RWPE2 (cell line): ENCODE data around the gene HHIPL1.
A peak's percentile ranks its signal among the peaks of the same experiment; 100 is the strongest.

Experiments
- ATAC-seq: fragments of 200-7000 bp; cut with Tn5 transposase; 3 replicates; pipeline ENCODE4 v1.9.1; 2021; ENCODE audit warnings: low read depth
- DNase-seq: peaks from one replicate; pipeline ENCODE4 v3.0.0-alpha.2; 2020; ENCODE audit warnings: low spot score
- H3K27ac ChIP-seq: fragments of 450-650 bp; 2 replicates; pipeline ENCODE4 v1.5.1; 2017; ENCODE audit warnings: mild to moderate bottlenecking; ENCODE audit not compliant: poor library complexity, severe bottlenecking
- H3K27me3 ChIP-seq: fragments of 250-450 bp; sonication (Bioruptor Pico); 2 replicates; pipeline ENCODE4 v1.5.1; 2021; ENCODE audit warnings: mild to moderate bottlenecking, moderate library complexity; ENCODE audit not compliant: insufficient read depth, poor library complexity, severe bottlenecking
- H3K36me3 ChIP-seq: fragments of 250-450 bp; sonication (Bioruptor Pico); 2 replicates; pipeline ENCODE4 v1.5.1; 2020; ENCODE audit warnings: low read depth, mild to moderate bottlenecking, moderate library complexity
- H3K4me1 ChIP-seq: fragments of 250-450 bp; sonication (Bioruptor Pico); 2 replicates; pipeline ENCODE4 v1.5.1; 2021; ENCODE audit warnings: mild to moderate bottlenecking, moderate library complexity; ENCODE audit not compliant: insufficient read depth, poor library complexity, severe bottlenecking
- H3K4me3 ChIP-seq: fragments of 250-450 bp; sonication (Bioruptor Pico); 2 replicates; pipeline ENCODE4 v1.5.1; 2021; ENCODE audit warnings: mild to moderate bottlenecking, moderate library complexity; ENCODE audit not compliant: severe bottlenecking
- H3K9me3 ChIP-seq: fragments of 250-450 bp; sonication (Bioruptor Pico); 2 replicates; pipeline ENCODE4 v1.5.1; 2021; ENCODE audit warnings: mild to moderate bottlenecking, moderate library complexity; ENCODE audit not compliant: severe bottlenecking
- CTCF ChIP-seq: fragments of 450-650 bp; IDR thresholded peaks from one replicate; pipeline ENCODE4 v1.5.1; 2017; ENCODE audit warnings: mild to moderate bottlenecking, moderate library complexity; ENCODE audit not compliant: poor library complexity, severe bottlenecking

Gene HHIPL1

DNA sequence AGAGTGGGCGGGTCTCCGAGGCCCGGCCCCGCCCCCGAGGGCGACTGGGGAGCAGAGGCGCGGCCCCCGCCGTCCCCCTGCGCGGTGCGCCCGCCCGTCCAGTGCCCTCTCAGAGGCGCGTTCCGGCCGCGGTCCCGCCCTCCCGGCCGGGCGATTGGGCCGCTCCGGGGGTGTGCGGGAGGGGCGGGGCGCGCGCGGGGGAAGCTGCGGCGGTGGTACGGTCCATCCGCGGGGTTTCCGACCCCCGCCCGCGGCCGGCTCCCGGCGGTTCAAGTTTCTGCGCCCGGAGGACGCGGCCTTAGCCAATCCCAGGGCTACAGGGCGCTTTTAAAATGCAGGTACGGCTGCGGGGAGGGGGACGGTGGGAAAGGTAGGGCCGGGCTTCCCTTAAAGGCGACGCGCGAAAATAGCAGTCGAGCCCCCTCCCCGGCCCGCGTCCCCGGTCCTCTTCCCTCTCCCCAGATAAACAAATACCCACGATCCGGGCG is 40.6 kb upstream of the HHIPL1 start:
- H3K4me3 ChIP-seq = peak overlapping the region; percentile 68
- H3K9me3 ChIP-seq = no peaks in the 10 kb centered on the region
- peak overlapping the region; percentile 87 for H3K27ac ChIP-seq
- no peak for TF ChIP-seq CTCF
- H3K36me3 ChIP-seq = peaks cover 11% of the 10 kb centered on the region
- peaks cover 19% of the 10 kb centered on the region for H3K4me1 ChIP-seq
- no peaks in the 10 kb centered on the region for H3K27me3 ChIP-seq
- DNase-seq = peak; percentile 96
- ATAC-seq = peak; percentile 80

- H3K9me3 ChIP-seq = no peaks in the 10 kb centered on the region
- H3K27me3 ChIP-seq = no peaks in the 10 kb centered on the region
- DNase-seq (no peak), ATAC-seq (peak; percentile 51)
- H3K36me3 ChIP-seq = peaks cover 11% of the 10 kb centered on the region
- peak overlapping the region; percentile 68 for H3K4me3 ChIP-seq
- H3K27ac ChIP-seq = peak overlapping the region; percentile 87
- TF ChIP-seq CTCF = no peak
- H3K4me1 ChIP-seq = peaks cover 19% of the 10 kb centered on the region
Measured at GRCh38 chr14:99604766-99605298, 40.1 kb upstream of the HHIPL1 start.

DNA sequence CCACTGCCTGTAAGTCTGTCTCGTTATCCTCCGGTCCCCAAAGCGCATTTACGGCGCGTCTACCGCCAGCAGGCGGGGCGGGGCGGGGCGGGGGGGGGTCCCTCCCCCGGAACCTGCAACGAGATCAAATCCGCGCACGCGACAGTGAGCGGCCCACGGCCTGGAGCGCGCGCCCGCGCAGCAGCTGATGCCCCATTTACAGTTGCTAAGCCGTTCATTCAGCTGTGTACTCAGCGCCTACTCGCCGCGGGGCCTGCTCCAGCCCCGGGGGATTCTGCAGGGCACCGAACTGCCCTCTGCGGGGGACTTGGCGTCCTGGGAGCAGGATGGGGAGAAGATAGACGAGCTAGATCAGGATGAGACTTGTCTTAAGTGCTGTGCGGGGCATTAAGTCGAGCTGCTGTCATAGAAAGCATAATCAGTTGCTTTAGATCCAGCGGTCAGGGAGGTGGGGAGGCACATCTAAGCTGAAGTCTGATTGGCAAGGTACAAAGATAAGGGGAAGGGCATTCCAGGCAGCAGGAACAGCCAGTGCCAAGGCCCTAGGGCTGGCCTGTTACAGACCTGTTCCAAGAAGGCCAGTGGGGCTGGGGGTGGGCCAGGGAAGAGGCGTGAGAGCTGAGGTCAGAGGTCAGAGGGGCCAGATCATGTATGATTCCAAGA is 39.5 kb upstream of the HHIPL1 start:
- peak; percentile 2 for TF ChIP-seq CTCF
- Histone ChIP-seq H3K9me3 (no peaks in the 10 kb centered on the region), H3K4me1 (peaks cover 17% of the 10 kb centered on the region), H3K27me3 (no peaks in the 10 kb centered on the region), H3K27ac (peak overlapping the region; percentile 87), H3K36me3 (peaks cover 10% of the 10 kb centered on the region), H3K4me3 (peak overlapping the region; percentile 68)
- ATAC-seq (peak; percentile 16), DNase-seq (peak; percentile 64)

- H3K27me3 ChIP-seq = no peaks in the 10 kb centered on the region
- H3K9me3 ChIP-seq = no peaks in the 10 kb centered on the region
- no peak for TF ChIP-seq CTCF
- peak overlapping the region; percentile 87 for H3K27ac ChIP-seq
- no peak for ATAC-seq
- peaks cover 7% of the 10 kb centered on the region for H3K36me3 ChIP-seq
- no peak for DNase-seq
- H3K4me1 ChIP-seq = peaks cover 8% of the 10 kb centered on the region
- no peak overlapping the region for H3K4me3 ChIP-seq
Measured at GRCh38 chr14:99606359-99606758, 38.6 kb upstream of the HHIPL1 start.

GRCh38 chr14:99608591-99608990 is 36.3 kb upstream of the HHIPL1 start:
- DNase-seq (no peak), ATAC-seq (no peak)
- H3K27ac ChIP-seq = no peak overlapping the region
- peaks cover 25% of the 10 kb centered on the region for H3K4me1 ChIP-seq
- H3K27me3 ChIP-seq = no peaks in the 10 kb centered on the region
- H3K36me3 ChIP-seq = no peaks in the 10 kb centered on the region
- H3K4me3 ChIP-seq = no peak overlapping the region
- no peaks in the 10 kb centered on the region for H3K9me3 ChIP-seq
- TF ChIP-seq CTCF = no peak
